Astrocyte (in vitro differentiated cells and primary cell): ENCODE results near the gene LRRC7.

ENCODE experiments used
- EZH2 ChIP-seq: IDR thresholded peaks from 2 replicates; pipeline ENCODE4 v1.6.1; 2012; ENCODE audit warnings: mild to moderate bottlenecking, low read length, inconsistent platforms; ENCODE audit not compliant: insufficient read depth
- TF ChIP-seq, protein P1 (sequence below): IDR thresholded peaks from 2 replicates; pipeline ENCODE4 v1.5.1; 2011; ENCODE audit warnings: low read depth, mild to moderate bottlenecking, inconsistent platforms, low read length, moderate library complexity; ENCODE audit not compliant: insufficient read depth

DNA sequence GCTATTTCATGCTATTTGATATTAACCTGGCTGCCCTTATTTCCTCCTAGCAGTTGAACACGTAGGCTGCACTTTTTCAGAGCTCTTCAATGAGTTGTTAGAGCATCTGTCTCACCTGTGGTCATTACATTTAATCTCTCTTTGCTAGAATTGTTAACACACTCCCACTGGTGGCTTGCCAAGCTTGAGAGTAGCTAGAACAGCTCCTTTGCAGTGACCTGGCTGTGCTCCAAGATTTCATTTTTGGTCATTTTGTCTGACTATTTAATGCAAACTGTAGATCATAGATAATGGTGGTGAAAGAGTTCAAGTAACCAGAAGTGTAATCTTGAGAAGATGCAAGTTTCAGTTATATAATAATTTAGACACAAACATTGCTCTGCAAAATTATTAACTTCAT, 105.6 kb downstream of the LRRC7 start:
- TF ChIP-seq, protein P1, sequence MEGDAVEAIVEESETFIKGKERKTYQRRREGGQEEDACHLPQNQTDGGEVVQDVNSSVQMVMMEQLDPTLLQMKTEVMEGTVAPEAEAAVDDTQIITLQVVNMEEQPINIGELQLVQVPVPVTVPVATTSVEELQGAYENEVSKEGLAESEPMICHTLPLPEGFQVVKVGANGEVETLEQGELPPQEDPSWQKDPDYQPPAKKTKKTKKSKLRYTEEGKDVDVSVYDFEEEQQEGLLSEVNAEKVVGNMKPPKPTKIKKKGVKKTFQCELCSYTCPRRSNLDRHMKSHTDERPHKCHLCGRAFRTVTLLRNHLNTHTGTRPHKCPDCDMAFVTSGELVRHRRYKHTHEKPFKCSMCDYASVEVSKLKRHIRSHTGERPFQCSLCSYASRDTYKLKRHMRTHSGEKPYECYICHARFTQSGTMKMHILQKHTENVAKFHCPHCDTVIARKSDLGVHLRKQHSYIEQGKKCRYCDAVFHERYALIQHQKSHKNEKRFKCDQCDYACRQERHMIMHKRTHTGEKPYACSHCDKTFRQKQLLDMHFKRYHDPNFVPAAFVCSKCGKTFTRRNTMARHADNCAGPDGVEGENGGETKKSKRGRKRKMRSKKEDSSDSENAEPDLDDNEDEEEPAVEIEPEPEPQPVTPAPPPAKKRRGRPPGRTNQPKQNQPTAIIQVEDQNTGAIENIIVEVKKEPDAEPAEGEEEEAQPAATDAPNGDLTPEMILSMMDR: no peak
- TF ChIP-seq EZH2: no peak
